Cardiac muscle cell (in vitro differentiated cells and primary cell): ENCODE measurements around the gene TOM1. TPM values are rescaled to one million over a fixed set of nuclear protein-coding genes. Genes with fewer than 3 reads are reported as not detected.

Experiments used
- DNase-seq, 2 donors: peaks; one replicate each; pipeline versions ENCODE4 v3.0.0 to v3.0.0-alpha.2; 2010 to 2017; ENCODE audit warnings: low read depth in 1 of 2, low spot score in 1 of 2
- H3K27ac ChIP-seq: fragments of 200-600 bp; sonication (generic); 2 replicates; pipeline ENCODE4 v1.5.1; 2016
- H3K27me3 ChIP-seq: fragments of 200-600 bp; sonication (generic); 2 replicates; pipeline ENCODE4 v1.6.0; 2016; ENCODE audit warnings: control low read depth
- H3K36me3 ChIP-seq: fragments of 200-600 bp; sonication (generic); 2 replicates; pipeline ENCODE4 v1.5.1; 2016; ENCODE audit warnings: control low read depth
- H3K4me1 ChIP-seq: fragments of 200-600 bp; sonication (generic); 2 replicates; pipeline ENCODE4 v1.8.1; 2017; ENCODE audit warnings: low read depth, mild to moderate bottlenecking, mixed run types
- H3K4me3 ChIP-seq: fragments of 200-600 bp; sonication (generic); 2 replicates; pipeline ENCODE4 v1.5.1; 2016; ENCODE audit warnings: mild to moderate bottlenecking
- H3K9me3 ChIP-seq: fragments of 200-600 bp; sonication (generic); 2 replicates; pipeline ENCODE4 v1.5.1; 2017; ENCODE audit warnings: low read depth, mild to moderate bottlenecking, control low read depth
- polyA plus RNA-seq: library from polyadenylated mRNA; unstranded; fragments of >200 nt; fragmentation: Nextera tagmentation; extraction: Ambion mirVana; gene quantifications from 2 replicates; pipeline ENCODE4 v1.2.1, GENCODE V29; 2016
- total RNA-seq: library from RNA; depleted of rRNA; stranded (reverse); fragments of >200 nt; gene quantifications from 2 replicates; pipeline ENCODE4 v1.2.3, GENCODE V29; 2016
- TF ChIP-seq, protein P1 (sequence below): IDR thresholded peaks from 2 replicates; pipeline ENCODE4 v1.5.1; 2012; ENCODE audit warnings: low read depth, mild to moderate bottlenecking, low read length

TOM1 gene
- total and polyA plus RNA-seq, 2 experiments from 2014 or later, result 76.2 to 107 TPM

DNA sequence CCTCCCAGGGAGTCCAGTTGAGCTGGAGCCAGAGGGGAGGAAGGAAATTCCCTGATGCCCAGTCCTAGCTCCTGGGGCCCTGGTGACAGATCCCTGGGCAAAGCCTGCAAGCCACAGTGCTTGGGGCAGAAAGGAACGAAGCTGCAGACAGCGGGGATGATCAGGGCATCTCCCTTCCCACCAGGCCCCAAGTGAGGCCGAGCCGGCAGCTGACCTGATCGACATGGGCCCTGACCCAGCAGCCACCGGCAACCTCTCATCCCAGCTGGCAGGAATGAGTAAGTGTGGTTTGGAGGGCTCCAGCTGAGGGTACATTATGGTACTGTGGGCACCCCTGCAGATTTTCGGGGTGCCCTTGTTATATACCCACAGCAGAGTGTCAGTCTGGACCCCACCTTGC, 33.5 kb downstream of the TOM1 start:
- TF ChIP-seq, protein P1, sequence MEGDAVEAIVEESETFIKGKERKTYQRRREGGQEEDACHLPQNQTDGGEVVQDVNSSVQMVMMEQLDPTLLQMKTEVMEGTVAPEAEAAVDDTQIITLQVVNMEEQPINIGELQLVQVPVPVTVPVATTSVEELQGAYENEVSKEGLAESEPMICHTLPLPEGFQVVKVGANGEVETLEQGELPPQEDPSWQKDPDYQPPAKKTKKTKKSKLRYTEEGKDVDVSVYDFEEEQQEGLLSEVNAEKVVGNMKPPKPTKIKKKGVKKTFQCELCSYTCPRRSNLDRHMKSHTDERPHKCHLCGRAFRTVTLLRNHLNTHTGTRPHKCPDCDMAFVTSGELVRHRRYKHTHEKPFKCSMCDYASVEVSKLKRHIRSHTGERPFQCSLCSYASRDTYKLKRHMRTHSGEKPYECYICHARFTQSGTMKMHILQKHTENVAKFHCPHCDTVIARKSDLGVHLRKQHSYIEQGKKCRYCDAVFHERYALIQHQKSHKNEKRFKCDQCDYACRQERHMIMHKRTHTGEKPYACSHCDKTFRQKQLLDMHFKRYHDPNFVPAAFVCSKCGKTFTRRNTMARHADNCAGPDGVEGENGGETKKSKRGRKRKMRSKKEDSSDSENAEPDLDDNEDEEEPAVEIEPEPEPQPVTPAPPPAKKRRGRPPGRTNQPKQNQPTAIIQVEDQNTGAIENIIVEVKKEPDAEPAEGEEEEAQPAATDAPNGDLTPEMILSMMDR, result no peak
- no peak for DNase-seq
- peaks cover 16% of the 10 kb centered on the region for H3K4me1 ChIP-seq
- H3K4me3 ChIP-seq, result no peak overlapping the region
- H3K27ac ChIP-seq, result peak overlapping the region; percentile 83
- no peaks in the 10 kb centered on the region for H3K27me3 ChIP-seq
- peaks cover 33% of the 10 kb centered on the region for H3K36me3 ChIP-seq
- H3K9me3 ChIP-seq, result no peaks in the 10 kb centered on the region

DNA sequence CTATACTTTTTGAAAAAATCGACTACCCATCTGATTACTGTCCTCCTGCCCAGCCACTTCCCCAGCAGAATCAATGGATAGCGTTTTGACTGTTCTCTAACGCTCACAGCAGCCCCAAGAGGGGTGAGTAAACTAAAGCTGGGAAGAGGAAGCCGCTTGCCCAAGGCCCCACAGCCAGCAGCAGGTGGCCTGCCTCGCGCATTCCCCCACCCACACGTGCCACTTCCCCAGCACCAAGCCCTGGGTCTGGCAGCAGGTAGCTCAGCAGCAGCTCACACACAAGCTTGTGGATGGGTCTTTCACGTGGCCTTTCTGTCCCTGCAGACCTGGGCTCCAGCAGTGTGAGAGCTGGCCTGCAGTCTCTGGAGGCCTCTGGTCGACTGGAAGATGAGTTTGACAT, 34.3 kb downstream of the TOM1 start:
- DNase-seq, result no peak
- H3K27ac ChIP-seq, result peak overlapping the region; percentile 60
- H3K27me3 ChIP-seq, result no peaks in the 10 kb centered on the region
- no peak overlapping the region for H3K4me3 ChIP-seq
- H3K36me3 ChIP-seq, result peaks cover 28% of the 10 kb centered on the region
- H3K4me1 ChIP-seq, result peaks cover 16% of the 10 kb centered on the region
- TF ChIP-seq, protein P1, result no peak
- no peaks in the 10 kb centered on the region for H3K9me3 ChIP-seq

DNA sequence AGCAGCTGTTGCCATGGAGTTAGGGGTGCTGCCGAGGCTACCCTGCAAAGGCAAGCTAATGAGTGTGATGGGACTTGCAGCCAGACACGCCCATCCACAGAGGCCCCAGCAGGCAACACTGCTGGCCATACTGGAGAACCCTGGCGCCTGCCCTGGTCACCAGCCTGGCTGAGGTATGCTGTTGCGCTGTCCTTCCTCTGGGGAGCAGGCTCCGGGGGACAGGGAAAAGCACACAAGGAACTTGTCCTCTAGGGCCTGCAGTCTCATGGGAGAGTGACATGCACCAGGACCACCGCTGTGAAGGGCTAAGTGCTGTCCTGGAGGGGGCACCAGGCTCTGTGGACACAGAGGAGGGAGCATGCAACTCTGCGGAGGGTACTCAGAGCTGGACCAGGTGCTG, 35.8 kb downstream of the TOM1 start:
- Histone ChIP-seq H3K27me3 (no peaks in the 10 kb centered on the region), H3K36me3 (peaks cover 25% of the 10 kb centered on the region), H3K9me3 (no peaks in the 10 kb centered on the region), H3K27ac (peak overlapping the region; percentile 9), H3K4me3 (no peak overlapping the region), H3K4me1 (peaks cover 16% of the 10 kb centered on the region)
- TF ChIP-seq, protein P1, result no peak
- no peak for DNase-seq

DNA sequence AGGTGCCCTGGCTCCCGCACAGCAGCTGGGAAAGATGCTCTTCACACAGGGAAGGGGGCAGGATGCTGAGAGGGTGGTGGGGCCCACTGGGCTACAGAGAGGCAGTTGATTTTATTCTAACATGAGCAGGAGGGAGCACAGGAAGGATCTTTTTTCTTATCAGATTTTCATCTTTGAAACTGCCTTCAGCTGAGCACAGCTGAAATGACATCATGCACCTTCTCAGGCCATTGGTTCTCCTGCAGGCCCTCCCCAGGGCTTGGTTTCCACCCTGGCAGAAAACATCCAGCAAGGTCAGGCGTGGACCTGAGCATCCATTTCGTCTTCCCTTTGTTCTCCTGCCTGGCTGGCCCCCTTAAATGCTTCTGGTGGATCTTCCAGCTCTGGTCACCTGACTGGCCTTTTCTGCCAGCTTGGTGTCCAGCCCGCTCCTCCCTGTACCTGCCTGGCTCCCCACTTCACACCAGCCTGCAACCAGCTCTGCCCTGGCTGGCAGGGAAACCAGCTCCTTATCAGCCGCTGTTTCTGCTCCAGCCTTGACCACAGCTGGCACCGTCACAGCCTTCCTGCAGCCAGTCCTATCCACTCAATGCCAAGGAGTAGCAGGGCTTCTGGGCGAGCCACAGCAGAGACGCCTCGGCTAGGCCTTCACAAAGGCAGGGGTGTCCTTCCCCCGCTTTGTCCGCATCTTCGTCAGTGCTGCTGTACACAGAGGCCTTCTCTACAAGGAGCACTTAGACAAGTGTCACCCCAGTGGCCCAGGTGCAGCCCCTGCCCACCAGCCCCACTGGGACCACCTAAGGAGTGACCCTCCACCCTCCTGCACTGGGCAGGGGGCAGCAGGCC, 36.5 kb downstream of the TOM1 start:
- DNase-seq, result no peak
- Histone ChIP-seq H3K27me3 (no peaks in the 10 kb centered on the region), H3K4me1 (peaks cover 15% of the 10 kb centered on the region), H3K27ac (no peak overlapping the region), H3K36me3 (peaks cover 25% of the 10 kb centered on the region), H3K9me3 (no peaks in the 10 kb centered on the region), H3K4me3 (no peak overlapping the region)
- TF ChIP-seq, protein P1, result no peak

DNA sequence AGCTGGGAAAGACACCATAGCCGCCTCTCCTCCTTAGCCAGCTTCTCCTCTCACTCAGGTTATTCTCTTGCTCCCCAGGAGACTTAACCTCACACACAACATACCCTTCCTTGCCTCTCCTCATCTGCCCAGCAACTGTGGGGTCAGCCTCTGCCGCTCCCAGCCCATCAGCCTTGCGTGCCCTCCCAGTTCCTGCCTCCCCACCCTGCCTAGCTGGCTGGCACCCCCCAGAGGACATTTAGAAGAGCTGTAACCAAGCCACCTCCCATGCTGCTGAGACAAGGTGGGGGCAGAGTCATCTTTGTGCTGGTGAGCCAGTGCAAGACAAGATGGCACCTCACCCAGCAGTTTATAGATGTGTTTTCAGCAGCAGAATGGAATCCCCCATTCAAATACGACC, 38.2 kb downstream of the TOM1 start:
- H3K4me1 ChIP-seq, result no peaks in the 10 kb centered on the region
- no peak overlapping the region for H3K27ac ChIP-seq
- no peaks in the 10 kb centered on the region for H3K27me3 ChIP-seq
- TF ChIP-seq, protein P1, result no peak
- no peak for DNase-seq
- no peaks in the 10 kb centered on the region for H3K9me3 ChIP-seq
- H3K36me3 ChIP-seq, result peaks cover 25% of the 10 kb centered on the region
- H3K4me3 ChIP-seq, result no peak overlapping the region
